DOHH2 (cell line): ENCODE data around the gene MARCHF3.

Source experiments
- H3F3A ChIP-seq: fragments of 200-600 bp; sonication (generic), shearing (Covaris generic); 2 replicates; pipeline ENCODE4 v1.6.0; 2016; ENCODE audit warnings: antibody characterized with exemption, mild to moderate bottlenecking; ENCODE audit not compliant: control insufficient read depth, insufficient read depth
- H3K27ac ChIP-seq: fragments of 200-600 bp; sonication (generic); 2 replicates; pipeline ENCODE4 v1.5.1; 2014; ENCODE audit warnings: low read depth, mild to moderate bottlenecking, low read length, moderate library complexity
- H3K27me3 ChIP-seq: fragments of 200-600 bp; sonication (generic); 2 replicates; pipeline ENCODE4 v1.6.1; 2014; ENCODE audit warnings: mild to moderate bottlenecking, low read length, mixed read lengths; ENCODE audit not compliant: control insufficient read depth
- H3K36me3 ChIP-seq: fragments of 200-600 bp; sonication (generic); 2 replicates; pipeline ENCODE4 v1.6.1; 2014; ENCODE audit warnings: mild to moderate bottlenecking, low read length, moderate library complexity, mixed read lengths; ENCODE audit not compliant: control insufficient read depth
- H3K4me1 ChIP-seq: fragments of 200-600 bp; sonication (generic); 2 replicates; pipeline ENCODE4 v1.6.1; 2014; ENCODE audit warnings: mild to moderate bottlenecking, low read length, mixed read lengths; ENCODE audit not compliant: control insufficient read depth
- H3K4me2 ChIP-seq: fragments of 200-600 bp; sonication (generic); 2 replicates; pipeline ENCODE4 v1.6.0; 2014; ENCODE audit warnings: mild to moderate bottlenecking, low read length, moderate library complexity
- H3K4me3 ChIP-seq: fragments of 200-600 bp; sonication (generic); 2 replicates; pipeline ENCODE4 v1.5.1; 2014; ENCODE audit warnings: mild to moderate bottlenecking, low read length, mixed read lengths
- H3K79me2 ChIP-seq: fragments of 200-600 bp; sonication (generic); 2 replicates; pipeline ENCODE4 v1.6.1; 2014; ENCODE audit warnings: mild to moderate bottlenecking, low read length, mixed read lengths; ENCODE audit not compliant: control insufficient read depth
- H3K9me2 ChIP-seq: fragments of 200-600 bp; sonication (generic); replicated peaks from 2 replicates; pipeline ENCODE4 v1.6.1; 2014; ENCODE audit warnings: mild to moderate bottlenecking, low read length, mixed read lengths; ENCODE audit not compliant: control insufficient read depth
- H3K9me3 ChIP-seq: fragments of 200-600 bp; sonication (generic); 2 replicates; pipeline ENCODE4 v1.6.1; 2014; ENCODE audit warnings: antibody characterized with exemption, low read length, mixed read lengths; ENCODE audit not compliant: control insufficient read depth, insufficient read depth
- H4K20me1 ChIP-seq: fragments of 200-600 bp; sonication (generic); 2 replicates; pipeline ENCODE4 v1.6.0; 2014; ENCODE audit warnings: low read depth, mild to moderate bottlenecking, antibody characterized with exemption, low read length, moderate library complexity; ENCODE audit not compliant: control insufficient read depth, insufficient read depth
- EZH2phosphoT487 ChIP-seq: fragments of 200-600 bp; sonication (generic); IDR thresholded peaks from 2 replicates; pipeline ENCODE4 v1.6.1; 2017; ENCODE audit warnings: borderline replicate concordance, mild to moderate bottlenecking, antibody characterized with exemption, low read length, moderate library complexity, mixed read lengths
- TF ChIP-seq, protein P1 (sequence below): fragments of 200-600 bp; sonication (generic); IDR thresholded peaks from one replicate; pipeline ENCODE4 v1.5.1; 2014; ENCODE audit warnings: antibody characterized with exemption, mild to moderate bottlenecking, low read depth, low read length; ENCODE audit not compliant: poor library complexity, severe bottlenecking

MARCHF3 gene

DNA sequence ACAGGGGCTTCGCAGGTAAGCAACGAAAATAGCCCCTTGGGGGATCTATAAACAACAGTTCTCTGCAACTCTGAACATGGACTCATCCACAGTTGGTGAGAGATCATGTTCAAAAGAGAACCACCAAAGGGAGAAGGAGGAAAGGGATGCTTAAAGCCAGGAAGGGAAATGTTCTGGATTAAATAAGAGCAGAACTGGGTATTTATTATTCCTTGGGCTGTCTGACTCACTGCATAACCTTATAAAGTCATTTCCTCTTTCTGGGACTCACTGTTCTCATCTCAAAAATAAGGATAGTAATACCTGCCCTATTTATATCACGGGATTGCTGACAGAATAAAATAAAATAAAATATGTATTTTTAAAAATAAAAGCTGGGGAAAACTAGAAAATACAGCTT is 11.2 kb upstream of the MARCHF3 start:
- H4K20me1 ChIP-seq: no peaks in the 10 kb centered on the region
- no peaks in the 10 kb centered on the region for H3K9me3 ChIP-seq
- H3K36me3 ChIP-seq: no peaks in the 10 kb centered on the region
- no peaks in the 10 kb centered on the region for H3F3A ChIP-seq
- H3K4me3 ChIP-seq: no peak overlapping the region
- no peak for TF ChIP-seq EZH2phosphoT487
- TF ChIP-seq, protein P1, sequence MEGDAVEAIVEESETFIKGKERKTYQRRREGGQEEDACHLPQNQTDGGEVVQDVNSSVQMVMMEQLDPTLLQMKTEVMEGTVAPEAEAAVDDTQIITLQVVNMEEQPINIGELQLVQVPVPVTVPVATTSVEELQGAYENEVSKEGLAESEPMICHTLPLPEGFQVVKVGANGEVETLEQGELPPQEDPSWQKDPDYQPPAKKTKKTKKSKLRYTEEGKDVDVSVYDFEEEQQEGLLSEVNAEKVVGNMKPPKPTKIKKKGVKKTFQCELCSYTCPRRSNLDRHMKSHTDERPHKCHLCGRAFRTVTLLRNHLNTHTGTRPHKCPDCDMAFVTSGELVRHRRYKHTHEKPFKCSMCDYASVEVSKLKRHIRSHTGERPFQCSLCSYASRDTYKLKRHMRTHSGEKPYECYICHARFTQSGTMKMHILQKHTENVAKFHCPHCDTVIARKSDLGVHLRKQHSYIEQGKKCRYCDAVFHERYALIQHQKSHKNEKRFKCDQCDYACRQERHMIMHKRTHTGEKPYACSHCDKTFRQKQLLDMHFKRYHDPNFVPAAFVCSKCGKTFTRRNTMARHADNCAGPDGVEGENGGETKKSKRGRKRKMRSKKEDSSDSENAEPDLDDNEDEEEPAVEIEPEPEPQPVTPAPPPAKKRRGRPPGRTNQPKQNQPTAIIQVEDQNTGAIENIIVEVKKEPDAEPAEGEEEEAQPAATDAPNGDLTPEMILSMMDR: no peak
- H3K27me3 ChIP-seq: no peaks in the 10 kb centered on the region
- H3K4me2 ChIP-seq: no peak overlapping the region
- no peaks in the 10 kb centered on the region for H3K9me2 ChIP-seq
- no peak overlapping the region for H3K27ac ChIP-seq
- no peaks in the 10 kb centered on the region for H3K79me2 ChIP-seq
- H3K4me1 ChIP-seq: peaks cover 12% of the 10 kb centered on the region

DNA sequence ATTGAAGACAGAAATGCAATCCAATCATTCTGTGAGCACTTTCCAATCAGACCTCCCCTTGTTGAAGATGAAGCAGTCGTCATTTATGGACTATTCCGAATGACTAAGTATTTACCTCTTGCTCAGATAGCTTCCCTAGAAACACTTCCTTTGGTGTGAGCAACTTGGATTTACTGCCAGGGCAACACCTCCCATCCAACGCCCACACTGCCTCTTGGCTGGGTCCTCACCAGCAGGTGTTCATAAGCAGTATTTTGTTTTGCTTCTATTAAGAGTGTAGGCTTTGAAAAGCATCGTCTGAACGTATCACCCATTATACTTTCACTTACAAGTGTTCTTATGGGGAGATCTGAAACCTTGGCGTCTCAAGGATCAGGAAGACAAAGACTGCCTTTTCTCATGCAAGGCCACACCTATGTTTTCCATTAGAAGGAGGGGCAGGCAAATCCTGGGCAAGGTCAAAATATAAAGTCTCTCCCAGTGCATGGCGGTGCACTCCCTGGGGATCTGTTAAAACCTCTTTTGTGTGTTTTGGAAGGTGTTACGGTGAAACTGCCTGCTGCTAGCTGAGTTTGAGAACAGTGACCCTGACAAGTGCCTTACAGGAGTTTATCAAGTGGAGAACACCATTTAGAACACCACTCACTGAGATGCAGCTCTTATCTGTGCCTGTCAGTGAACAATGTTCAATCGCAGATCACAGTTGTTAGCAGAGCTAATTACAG is 10.6 kb upstream of the MARCHF3 start:
- Histone ChIP-seq H3K36me3 (no peaks in the 10 kb centered on the region), H3K27ac (no peak overlapping the region), H3K4me3 (no peak overlapping the region), H4K20me1 (no peaks in the 10 kb centered on the region), H3K9me2 (no peaks in the 10 kb centered on the region), H3K4me1 (peaks cover 12% of the 10 kb centered on the region), H3K27me3 (no peaks in the 10 kb centered on the region), H3K4me2 (no peak overlapping the region), H3F3A (no peaks in the 10 kb centered on the region), H3K9me3 (no peaks in the 10 kb centered on the region), H3K79me2 (no peaks in the 10 kb centered on the region)
- TF ChIP-seq EZH2phosphoT487: no peak
- TF ChIP-seq, protein P1: no peak

GRCh38 chr5:127038550-127038949 is 8.2 kb upstream of the MARCHF3 start:
- Histone ChIP-seq H3K4me3 (no peak overlapping the region), H3K79me2 (no peaks in the 10 kb centered on the region), H3K27me3 (no peaks in the 10 kb centered on the region), H3K9me2 (no peaks in the 10 kb centered on the region), H3K27ac (no peak overlapping the region), H3K4me1 (peaks cover 12% of the 10 kb centered on the region), H3K9me3 (no peaks in the 10 kb centered on the region), H3F3A (no peaks in the 10 kb centered on the region), H4K20me1 (no peaks in the 10 kb centered on the region), H3K4me2 (no peak overlapping the region), H3K36me3 (no peaks in the 10 kb centered on the region)
- TF ChIP-seq, protein P1: no peak
- TF ChIP-seq EZH2phosphoT487: no peak
